B cell (primary cell): ENCODE measurements around the gene CENPF. TPM values are rescaled to one million over a fixed set of nuclear protein-coding genes. Genes with fewer than 3 reads are reported as not detected.

Experiments used
- ATAC-seq: fragments of 200-7000 bp; cut with Tn5 transposase; one replicate; pipeline ENCODE4 v1.10.0; 2021; ENCODE audit warnings: low read depth, mild to moderate bottlenecking, moderate number of reproducible peaks, moderate library complexity
- CTCF ChIA-PET: fragments of 350-600 bp; sonication (Branson Sonifier 250); formaldehyde crosslinking; loops from one replicate; lab custom pipeline; 2021; ENCODE audit warnings: antibody characterized with exemption, inconsistent platforms; lab: Charles Lee
- POLR2A ChIA-PET: fragments of 350-600 bp; sonication (Branson Sonifier 250); formaldehyde crosslinking; loops from one replicate; lab custom pipeline; 2021; ENCODE audit warnings: antibody characterized with exemption; lab: Charles Lee
- DNase-seq: peaks from one replicate; pipeline ENCODE4 v3.0.0; 2013
- H2AFZ ChIP-seq: 2 replicates; pipeline ENCODE4 v1.6.1; 2012; ENCODE audit warnings: mild to moderate bottlenecking, low read depth, low read length; ENCODE audit not compliant: insufficient read depth, poor library complexity, severe bottlenecking
- H3K27ac ChIP-seq, 2 donors: 1 replicate in 1 of 2; 2 replicates in 1 of 2; pipeline ENCODE4 v1.5.1; 2012 to 2013; ENCODE audit warnings: low read length in 2 of 2, mild to moderate bottlenecking in 2 of 2, moderate library complexity in 1 of 2
- H3K27me3 ChIP-seq, 4 experiments: fragments of 200-600 bp in 1 of 4; sonication (generic) in 1 of 4; replicated peaks in 1 of 4; 1 replicate in 2 of 4; 2 replicates in 2 of 4; pipeline versions ENCODE4 v1.6.1 to v1.7.0; 2013 to 2016; ENCODE audit warnings: low read length in 3 of 4, mild to moderate bottlenecking in 2 of 4, mixed read lengths in 1 of 4, moderate library complexity in 1 of 4; ENCODE audit not compliant: insufficient read depth in 4 of 4, control insufficient read depth in 3 of 4; ENCODE audit errors: control extremely low read depth in 1 of 4
- H3K36me3 ChIP-seq, 2 experiments: replicated peaks in 1 of 2; 1 replicate in 1 of 2; 2 replicates in 1 of 2; pipeline versions ENCODE4 v1.6.1 to v1.7.1; 2013; ENCODE audit warnings: low read length in 1 of 2; ENCODE audit not compliant: insufficient read depth in 2 of 2, control insufficient read depth in 1 of 2; ENCODE audit errors: control extremely low read depth in 1 of 2, extremely low read depth in 1 of 2
- H3K4me1 ChIP-seq, 2 donors: fragments of 200-600 bp in 1 of 2; sonication (generic) in 1 of 2; 1 replicate in 1 of 2; 2 replicates in 1 of 2; pipeline versions ENCODE4 v1.5.1 to v1.6.1; 2013 to 2017; ENCODE audit warnings: low read length in 2 of 2; ENCODE audit not compliant: control insufficient read depth in 2 of 2, insufficient read depth in 2 of 2
- H3K4me2 ChIP-seq: replicated peaks from 2 replicates; pipeline ENCODE3; 2012; ENCODE audit warnings: mild to moderate bottlenecking, low read depth, low read length; ENCODE audit not compliant: poor library complexity, severe bottlenecking
- H3K4me3 ChIP-seq, 5 experiments: fragments of 200-600 bp in 1 of 5; sonication (generic) in 1 of 5; 1 replicate in 3 of 5; 2 replicates in 2 of 5; pipeline versions ENCODE4 v1.5.1 to v1.7.0; 2011 to 2016; ENCODE audit warnings: low read length in 4 of 5, mild to moderate bottlenecking in 4 of 5, low read depth in 2 of 5, control low read depth in 1 of 5, moderate library complexity in 1 of 5; ENCODE audit not compliant: insufficient read depth in 1 of 5; ENCODE audit errors: control extremely low read depth in 1 of 5, extremely low read depth in 1 of 5
- H3K79me2 ChIP-seq: fragments of 200-600 bp; sonication (generic); one replicate; pipeline ENCODE4 v1.6.0; 2016; ENCODE audit warnings: low read length; ENCODE audit not compliant: control insufficient read depth, insufficient read depth
- H3K9ac ChIP-seq: fragments of 200-600 bp; sonication (generic); 2 replicates; pipeline ENCODE4 v1.6.1; 2017; ENCODE audit warnings: mild to moderate bottlenecking, low read length, moderate library complexity
- H3K9me3 ChIP-seq, 3 donors: one replicate each; pipeline versions ENCODE4 v1.6.1 to v1.7.1; 2013; ENCODE audit warnings: low read length in 2 of 3; ENCODE audit not compliant: control insufficient read depth in 2 of 3, insufficient read depth in 1 of 3; ENCODE audit errors: control extremely low read depth in 1 of 3
- H4K20me1 ChIP-seq: 2 replicates; pipeline ENCODE4 v1.6.0; 2012; ENCODE audit warnings: mild to moderate bottlenecking, low read length; ENCODE audit not compliant: insufficient read depth, control insufficient read depth, poor library complexity, severe bottlenecking
- H3K27ac Mint-ChIP-seq: one replicate; pipeline ENCODE4 v1.8.0; 2021; ENCODE audit warnings: mixed read lengths
- H3K27me3 Mint-ChIP-seq: one replicate; pipeline ENCODE4 v1.8.0; 2021; ENCODE audit warnings: mixed read lengths
- H3K4me1 Mint-ChIP-seq: one replicate; pipeline ENCODE4 v1.8.0; 2021; ENCODE audit warnings: mixed read lengths
- H3K4me3 Mint-ChIP-seq: one replicate; pipeline ENCODE4 v1.8.0; 2021; ENCODE audit warnings: mixed read lengths
- H3K9me3 Mint-ChIP-seq: one replicate; pipeline ENCODE4 v1.8.0; 2022; ENCODE audit warnings: mixed read lengths; ENCODE audit not compliant: insufficient read depth
- CTCF ChIP-seq: fragments of 200-600 bp; IDR thresholded peaks from one replicate; pipeline ENCODE4 v1.8.0; 2022; ENCODE audit warnings: antibody characterized with exemption, mild to moderate bottlenecking
- EZH2 ChIP-seq: IDR thresholded peaks from 2 replicates; pipeline ENCODE4 v1.6.1; 2012; ENCODE audit warnings: borderline replicate concordance, low read depth, mild to moderate bottlenecking, moderate library complexity, low read length; ENCODE audit not compliant: insufficient read depth, poor library complexity, severe bottlenecking
- intact Hi-C: fragments of 100-400 bp; cut with micrococcal nuclease; formaldehyde crosslinking; loops from one replicate; pipeline ENCODE4 v1.10.0; 2022
- polyA plus RNA-seq: library from polyadenylated mRNA; depleted of rRNA; stranded (reverse); fragments of >200 nt; gene quantifications from 2 replicates; pipeline ENCODE4 v1.2.3, GENCODE V29; 2012
- total RNA-seq, 2 donors: library from RNA; stranded (reverse); fragments of 120-200 nt in 1 of 2; gene quantifications; 1 replicate in 1 of 2; 2 replicates in 1 of 2; pipeline versions ENCODE4 v1.2.3 to v1.2.4, GENCODE V29; 2013 to 2022

CENPF gene
- total and polyA plus RNA-seq, 2 donors (not counting 1 experiment from before 2014, with no cell fraction given): 0.12 to 3.0 TPM

GRCh38 chr1:214637125-214637524 is 34.1 kb downstream of the CENPF start:
- no peaks in the 10 kb centered on the region for H3K79me2 ChIP-seq
- H3K4me1 ChIP-seq: no peaks in the 10 kb centered on the region
- no peaks in the 10 kb centered on the region for H4K20me1 ChIP-seq

More at GRCh38 chr1:214637125-214637524, 34.1 kb downstream of the CENPF start:
- Mint-ChIP-seq H3K4me3 (no peak overlapping the region), H3K27ac (no peak overlapping the region), H3K4me1 (no peaks in the 10 kb centered on the region), H3K9me3 (no peaks in the 10 kb centered on the region), H3K27me3 (no peaks in the 10 kb centered on the region)
- H2AFZ ChIP-seq: no peak overlapping the region
- ChIA-PET CTCF (interaction anchor here (0.7 to 9.2 kb wide), 7 partner anchors 11 to 423 kb away, joined by 3 to 88 read pairs (median 15); no protein-coding TSS in a partner anchor), POLR2A (no interaction called here)
- DNase-seq (no peak), ATAC-seq (no peak)
- peaks cover 0 to 2% of the 10 kb centered on the region in 2 experiments for H3K36me3 ChIP-seq
- no peak overlapping the region for H3K4me2 ChIP-seq
- no peak overlapping the region for H3K4me3 ChIP-seq
- no peak for TF ChIP-seq EZH2
- no peak for TF ChIP-seq CTCF
- no peaks in the 10 kb centered on the region for H3K27me3 ChIP-seq
- no peak overlapping the region for H3K9ac ChIP-seq
- intact Hi-C loops: loop anchor here (2.0 kb wide), 2 partner anchors 376 to 422 kb away; no protein-coding TSS in a partner anchor
- no peak overlapping the region for H3K27ac ChIP-seq
- no peaks in the 10 kb centered on the region for H3K9me3 ChIP-seq
